Fibroblast of the aortic adventitia (primary cell): ENCODE results near the gene DIPK1C. TPM values are rescaled to one million over a fixed set of nuclear protein-coding genes. Genes with fewer than 3 reads are reported as not detected.

ENCODE experiments used
- DNase-seq: peaks from one replicate; pipeline ENCODE4 v3.0.0-alpha.2; 2010; ENCODE audit warnings: low read depth
- H3K4me3 ChIP-seq: 2 replicates; pipeline ENCODE4 v1.5.1; 2011; ENCODE audit warnings: low read depth, mild to moderate bottlenecking, control low read depth, low read length, moderate library complexity
- total RNA-seq: library from RNA; depleted of rRNA; stranded (reverse); fragments of >200 nt; gene quantifications from 2 replicates; pipeline ENCODE4 v1.2.3, GENCODE V29; 2012; ENCODE audit warnings: low replicate concordance
- TF ChIP-seq, protein P1 (sequence below): IDR thresholded peaks from 2 replicates; pipeline ENCODE4 v1.5.1; 2011; ENCODE audit warnings: mild to moderate bottlenecking, low read length, control low read depth, inconsistent platforms; ENCODE audit not compliant: insufficient read depth

DIPK1C gene
- total RNA-seq, 1 donor, result not detected

DNA sequence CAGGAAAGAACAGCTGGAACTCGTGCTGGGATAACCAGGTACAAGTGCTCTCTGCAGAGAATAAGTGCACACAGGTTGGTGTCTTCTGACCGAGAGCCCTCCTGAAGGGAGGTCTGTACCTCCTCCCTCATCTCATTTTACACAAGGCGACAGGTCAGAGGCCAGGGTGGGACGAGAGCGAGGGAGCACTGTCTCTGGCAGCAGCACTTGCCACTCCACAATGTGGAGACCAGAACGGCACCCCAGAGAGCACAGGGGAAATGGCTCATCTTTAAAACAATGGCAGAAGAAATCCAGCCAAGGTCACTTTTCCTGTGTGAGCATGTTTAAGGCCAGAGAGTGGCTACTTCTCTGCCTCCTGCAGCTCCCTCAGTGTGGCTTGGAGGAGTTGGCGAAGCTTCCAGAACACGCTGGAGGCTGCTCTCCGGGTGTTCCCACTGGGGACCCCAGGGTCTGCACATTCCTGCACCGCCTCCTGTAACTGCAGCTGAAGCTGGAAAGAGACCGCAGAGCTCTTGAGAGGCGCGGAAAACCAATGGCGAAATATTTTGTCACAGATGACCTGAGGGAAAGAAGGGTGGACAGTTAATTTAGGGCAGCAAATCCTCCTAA lies 20.8 kb downstream of the DIPK1C start:
- no peak for DNase-seq
- TF ChIP-seq, protein P1, sequence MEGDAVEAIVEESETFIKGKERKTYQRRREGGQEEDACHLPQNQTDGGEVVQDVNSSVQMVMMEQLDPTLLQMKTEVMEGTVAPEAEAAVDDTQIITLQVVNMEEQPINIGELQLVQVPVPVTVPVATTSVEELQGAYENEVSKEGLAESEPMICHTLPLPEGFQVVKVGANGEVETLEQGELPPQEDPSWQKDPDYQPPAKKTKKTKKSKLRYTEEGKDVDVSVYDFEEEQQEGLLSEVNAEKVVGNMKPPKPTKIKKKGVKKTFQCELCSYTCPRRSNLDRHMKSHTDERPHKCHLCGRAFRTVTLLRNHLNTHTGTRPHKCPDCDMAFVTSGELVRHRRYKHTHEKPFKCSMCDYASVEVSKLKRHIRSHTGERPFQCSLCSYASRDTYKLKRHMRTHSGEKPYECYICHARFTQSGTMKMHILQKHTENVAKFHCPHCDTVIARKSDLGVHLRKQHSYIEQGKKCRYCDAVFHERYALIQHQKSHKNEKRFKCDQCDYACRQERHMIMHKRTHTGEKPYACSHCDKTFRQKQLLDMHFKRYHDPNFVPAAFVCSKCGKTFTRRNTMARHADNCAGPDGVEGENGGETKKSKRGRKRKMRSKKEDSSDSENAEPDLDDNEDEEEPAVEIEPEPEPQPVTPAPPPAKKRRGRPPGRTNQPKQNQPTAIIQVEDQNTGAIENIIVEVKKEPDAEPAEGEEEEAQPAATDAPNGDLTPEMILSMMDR, result no peak
- H3K4me3 ChIP-seq, result no peak overlapping the region

DNA sequence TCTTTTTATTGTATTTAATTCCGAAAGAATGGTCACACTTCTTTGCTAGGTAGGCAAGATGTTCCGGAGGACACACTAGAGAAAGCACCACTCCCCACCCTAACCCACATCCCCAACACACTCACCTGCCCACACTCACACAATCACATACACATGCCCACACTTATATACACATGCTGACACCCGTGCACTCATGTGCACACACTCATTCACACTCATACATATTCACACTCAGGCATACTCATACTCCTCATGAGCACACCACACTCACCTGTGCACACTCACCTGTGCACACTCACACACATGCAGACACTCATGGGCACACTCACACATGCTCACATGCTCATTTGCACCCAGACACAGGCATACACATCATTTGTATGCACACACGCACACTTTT lies 21.4 kb downstream of the DIPK1C start:
- no peak for DNase-seq
- no peak overlapping the region for H3K4me3 ChIP-seq
- TF ChIP-seq, protein P1, result no peak

DNA sequence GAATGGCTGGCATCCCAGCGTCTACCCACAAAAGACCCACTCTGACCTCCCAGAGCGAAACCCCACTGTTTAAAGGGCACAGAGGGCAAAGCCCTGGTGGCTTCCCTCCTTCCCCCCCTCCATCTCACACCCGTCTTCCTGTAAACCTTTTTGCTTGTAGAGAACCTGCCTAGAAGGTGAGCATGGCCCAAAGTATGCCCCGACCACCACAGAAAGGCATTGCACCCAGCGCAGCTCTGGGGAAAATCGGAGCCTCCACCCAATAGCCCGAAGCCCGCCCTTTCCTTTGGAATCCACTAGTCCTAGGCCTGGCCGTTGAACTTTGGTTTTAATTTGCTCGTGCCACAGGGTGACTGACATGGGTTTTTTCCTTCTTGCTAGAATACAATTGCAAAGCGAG lies 22.6 kb downstream of the DIPK1C start:
- TF ChIP-seq, protein P1, result no peak
- no peak overlapping the region for H3K4me3 ChIP-seq

DNA sequence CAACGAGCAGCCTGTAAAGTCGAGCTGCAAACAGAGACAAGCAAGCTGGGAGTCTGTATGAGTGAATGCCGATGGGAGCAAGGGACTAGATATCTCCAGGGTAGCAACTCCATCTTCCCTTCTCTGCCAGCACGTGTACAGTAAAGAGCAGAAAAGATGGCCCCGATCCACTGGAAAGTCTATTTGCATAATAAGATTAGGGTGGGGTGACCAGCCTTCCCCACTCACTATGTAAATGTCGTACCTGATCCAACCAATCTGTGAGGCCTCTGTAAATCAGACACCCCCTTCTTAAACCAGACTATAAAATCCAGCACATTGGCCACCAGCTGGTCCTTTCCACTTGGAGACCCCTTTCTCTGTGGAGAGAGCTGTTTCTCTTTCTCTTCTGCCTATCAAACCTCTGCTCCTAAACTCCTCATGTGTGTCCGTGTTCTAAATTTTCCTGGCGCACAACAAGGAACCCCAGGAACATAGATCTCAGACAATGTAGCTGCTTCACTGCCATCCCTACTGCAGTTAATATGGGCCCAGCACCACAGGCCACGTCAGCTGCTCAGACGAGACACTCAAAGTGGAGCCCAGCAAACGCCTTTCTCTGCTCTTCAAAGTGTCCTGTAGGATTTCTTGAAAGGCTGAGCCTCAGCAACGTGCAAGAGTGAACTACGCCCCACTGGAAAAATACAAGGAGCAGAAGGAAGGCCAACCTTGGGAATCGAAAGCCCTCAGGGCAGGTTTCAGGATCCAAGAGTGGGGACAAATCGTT lies 26.1 kb downstream of the DIPK1C start:
- no peak overlapping the region for H3K4me3 ChIP-seq
- TF ChIP-seq, protein P1, result no peak

More for the DNA sequence above, 22.6 kb downstream of the DIPK1C start:
- no peak for DNase-seq

DNA sequence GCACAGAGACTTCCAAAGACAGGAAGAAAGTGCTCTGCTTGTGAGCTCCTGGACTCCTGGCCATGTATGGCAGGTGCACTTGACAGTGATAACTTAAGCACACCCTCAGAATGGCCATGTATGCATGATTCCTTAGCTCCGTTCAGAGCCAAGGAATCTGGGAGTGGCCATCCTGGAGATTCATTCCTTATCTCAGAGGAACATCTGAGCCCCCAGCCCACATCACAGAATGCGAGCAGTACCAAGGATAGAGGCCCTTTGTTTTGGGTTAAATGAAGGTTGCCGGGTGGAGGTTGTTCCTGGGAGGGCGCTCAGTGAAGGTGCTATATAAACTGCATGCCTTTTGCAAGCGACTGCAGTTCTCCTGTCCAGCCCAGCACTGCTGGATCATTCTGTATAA lies 26.9 kb downstream of the DIPK1C start:
- no peak for DNase-seq
- TF ChIP-seq, protein P1, result no peak
- H3K4me3 ChIP-seq, result no peak overlapping the region

More for the DNA sequence above, 26.1 kb downstream of the DIPK1C start:
- no peak for DNase-seq

DNA sequence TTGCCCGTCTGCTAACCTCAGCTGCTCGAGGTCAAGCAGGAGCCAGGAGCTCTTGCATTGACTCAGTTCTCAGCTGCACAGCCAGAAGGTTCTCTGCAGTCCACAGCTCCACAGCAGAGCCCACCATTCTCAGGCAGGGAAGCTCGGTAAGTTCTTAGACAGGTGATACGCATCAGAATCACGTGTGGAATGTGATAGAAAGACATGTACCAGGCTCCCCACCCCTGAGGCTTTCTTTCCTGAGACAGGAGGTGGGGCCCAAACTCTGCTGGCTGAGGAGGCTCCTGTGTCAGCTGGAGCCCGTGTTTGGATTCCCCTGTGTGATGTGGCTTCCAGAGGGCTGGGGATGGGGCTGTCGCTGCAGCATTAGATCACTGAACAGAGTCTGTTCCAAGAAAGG lies 28.0 kb downstream of the DIPK1C start:
- H3K4me3 ChIP-seq, result no peak overlapping the region
- DNase-seq, result no peak
- TF ChIP-seq, protein P1, result no peak
